H1 (cell line): Measurements from ENCODE around the gene GP1BB. TPM values are rescaled to one million over a fixed set of nuclear protein-coding genes. Genes with fewer than 3 reads are reported as not detected.

Source experiments
- CBX5 ChIP-seq: fragments of 300-800, 300-1000 bp; sonication (generic); IDR thresholded peaks from 2 replicates; pipeline ENCODE4 v1.7.1; 2016; ENCODE audit warnings: antibody characterized with exemption, low read length, low read depth
- EGR1 ChIP-seq: IDR thresholded peaks from 2 replicates; pipeline ENCODE4 v1.6.1; 2011; ENCODE audit warnings: low read depth, low read length, borderline replicate concordance
- GABPA ChIP-seq: IDR thresholded peaks from 2 replicates; pipeline ENCODE4 v1.6.1; 2011; ENCODE audit warnings: mild to moderate bottlenecking, low read length, moderate library complexity, borderline replicate concordance; ENCODE audit not compliant: insufficient read depth
- HDAC2 ChIP-seq, 2 experiments: fragments of 300-600 bp in 1 of 2; sonication (generic) in 1 of 2; IDR thresholded peaks; 2 replicates each; pipeline ENCODE4 v1.6.1; 2011 to 2012; ENCODE audit warnings: low read depth in 2 of 2, low read length in 2 of 2, mild to moderate bottlenecking in 2 of 2, moderate library complexity in 2 of 2, borderline replicate concordance in 1 of 2, inconsistent platforms in 1 of 2
- JUN ChIP-seq: IDR thresholded peaks from 2 replicates; pipeline ENCODE4 v1.6.1; 2011; ENCODE audit warnings: low read depth, mild to moderate bottlenecking, improper control_type of control experiment, low read length
- JUND ChIP-seq: IDR thresholded peaks from 2 replicates; pipeline ENCODE4 v1.6.1; 2011; ENCODE audit warnings: mild to moderate bottlenecking, improper control_type of control experiment, low read length
- KDM4A ChIP-seq: IDR thresholded peaks from one replicate; pipeline ENCODE4 v1.7.1; 2012; ENCODE audit warnings: low read depth, mild to moderate bottlenecking, moderate library complexity, low read length, inconsistent platforms; ENCODE audit not compliant: severe bottlenecking
- NANOG ChIP-seq: IDR thresholded peaks from 2 replicates; pipeline ENCODE4 v1.6.1; 2011; ENCODE audit warnings: low read length, low read depth, mild to moderate bottlenecking, inconsistent platforms; ENCODE audit not compliant: insufficient read depth, poor library complexity, severe bottlenecking
- NRF1 ChIP-seq: IDR thresholded peaks from 2 replicates; pipeline ENCODE4 v1.6.1; 2011; ENCODE audit warnings: mild to moderate bottlenecking, low read depth, low read length, improper control_type of control experiment
- SIN3A ChIP-seq, 2 experiments: IDR thresholded peaks in 1 of 2; conservative IDR thresholded peaks in 1 of 2; 2 replicates each; pipeline ENCODE4 v1.6.1; 2011 to 2012; ENCODE audit warnings: low read length in 2 of 2, improper control_type of control experiment in 1 of 2, low read depth in 1 of 2, mild to moderate bottlenecking in 1 of 2
- TBP ChIP-seq: IDR thresholded peaks from 2 replicates; pipeline ENCODE4 v1.6.1; 2011; ENCODE audit warnings: low read depth, low read length, improper control_type of control experiment
- TCF12 ChIP-seq: IDR thresholded peaks from 2 replicates; pipeline ENCODE4 v1.6.1; 2011; ENCODE audit warnings: low read depth, mild to moderate bottlenecking, low read length
- TEAD4 ChIP-seq: IDR thresholded peaks from 2 replicates; pipeline ENCODE4 v1.6.1; 2012; ENCODE audit warnings: low read depth, low read length, inconsistent platforms, mixed read lengths
- YY1 ChIP-seq: IDR thresholded peaks from 2 replicates; pipeline ENCODE4 v1.6.1; 2011; ENCODE audit warnings: low read depth, mild to moderate bottlenecking, low read length
- polyA plus RNA-seq, 7 experiments: library from polyadenylated mRNA; depleted of rRNA in 3 of 7; stranded (reverse) in 5 of 7; unstranded in 2 of 7; fragments of >200 nt in 5 of 7; fragments of 200-250 nt in 2 of 7; gene quantifications; 1 replicate in 5 of 7; 2 replicates in 1 of 7; 4 replicates in 1 of 7; pipeline versions ENCODE4 v1.2.1 to v1.2.3, GENCODE V29; 2011 to 2013; ENCODE audit warnings: missing spikeins in 2 of 7, mixed read lengths in 2 of 7
- total RNA-seq: library from RNA; stranded (reverse); fragmentation: NEBNext Ultra II Directional; extraction: Animal tissue kit (Norgen Biotek cat#: 25700); gene quantifications from 2 replicates; pipeline ENCODE4 v1.2.1, GENCODE V29; 2021
- TF ChIP-seq, protein P1 (sequence below): IDR thresholded peaks from 2 replicates; pipeline ENCODE4 v1.6.1; 2012; ENCODE audit warnings: inconsistent platforms
- TF ChIP-seq, protein P2 (sequence below): IDR thresholded peaks from 2 replicates; pipeline ENCODE4 v1.6.1; 2012; ENCODE audit warnings: inconsistent platforms
- TF ChIP-seq, protein P3 (sequence below), 3 experiments: IDR thresholded peaks; 1 replicate in 2 of 3; 2 replicates in 1 of 3; pipeline versions ENCODE4 v1.5.1 to v1.6.1; 2011; ENCODE audit warnings: low read length in 3 of 3, mild to moderate bottlenecking in 3 of 3, inconsistent platforms in 2 of 3, low read depth in 1 of 3, moderate library complexity in 1 of 3; ENCODE audit not compliant: insufficient read depth in 1 of 3; ENCODE audit errors: control extremely low read depth in 1 of 3
- TF ChIP-seq, protein P4 (sequence below): IDR thresholded peaks from 2 replicates; pipeline ENCODE4 v1.6.1; 2011; ENCODE audit warnings: low read depth, mild to moderate bottlenecking, low read length; ENCODE audit not compliant: insufficient read depth

The GP1BB gene
- total and polyA plus RNA-seq, 2 of the 8 experiments (the other 6 are each of a cell fraction or from before 2014, with no cell fraction given), result 0.36 TPM; not detected in 1

DNA sequence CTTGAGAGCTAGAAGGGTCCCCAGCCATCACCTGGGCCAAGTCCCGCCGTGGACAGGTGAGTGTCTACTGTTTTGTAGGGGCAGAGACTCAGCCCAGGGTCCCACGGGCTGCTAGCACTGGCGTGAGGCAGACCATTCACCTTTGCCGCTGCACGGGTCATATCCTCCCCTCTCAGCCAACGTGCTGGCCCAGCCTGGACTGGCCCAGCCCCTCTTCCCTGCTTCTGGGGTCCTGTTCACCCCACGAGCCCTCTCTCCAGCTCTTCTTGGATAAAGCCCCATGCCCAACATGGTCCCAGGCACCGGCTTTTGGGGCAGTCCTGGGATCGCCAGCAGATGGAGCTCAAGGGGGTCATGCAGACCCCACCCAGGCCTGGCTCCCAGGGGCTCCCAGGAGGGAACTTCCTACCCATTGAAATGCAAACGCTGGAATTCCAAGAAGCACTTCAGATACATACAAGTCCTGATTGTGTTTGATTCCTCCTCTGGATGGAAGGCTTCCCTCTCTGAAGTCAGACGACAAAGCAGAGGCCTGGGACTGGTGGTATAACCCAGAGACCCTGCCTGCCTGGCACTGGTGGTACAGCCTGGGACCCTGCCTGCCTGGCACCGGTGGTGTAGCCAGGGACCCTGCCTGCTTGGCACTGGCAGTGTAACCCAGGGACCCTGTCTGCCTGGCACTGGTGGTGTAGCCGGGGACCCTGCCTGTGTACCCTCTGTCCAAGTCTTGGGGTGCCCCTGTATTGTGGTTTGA is 18.0 kb upstream of the GP1BB start (continued):
- TF ChIP-seq, protein P1, sequence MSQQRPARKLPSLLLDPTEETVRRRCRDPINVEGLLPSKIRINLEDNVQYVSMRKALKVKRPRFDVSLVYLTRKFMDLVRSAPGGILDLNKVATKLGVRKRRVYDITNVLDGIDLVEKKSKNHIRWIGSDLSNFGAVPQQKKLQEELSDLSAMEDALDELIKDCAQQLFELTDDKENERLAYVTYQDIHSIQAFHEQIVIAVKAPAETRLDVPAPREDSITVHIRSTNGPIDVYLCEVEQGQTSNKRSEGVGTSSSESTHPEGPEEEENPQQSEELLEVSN, result peak; percentile 32; the same call in 1 of the 2 replicates
- peak; percentile 97 for TF ChIP-seq TEAD4
- peak in 1 of 2 experiments; percentile 57; a peak in 1 of 4 replicates for TF ChIP-seq SIN3A (conservative IDR thresholded peaks at IDR 0.05 in 1 of 2, IDR thresholded peaks at IDR 0.05 in 1 of 2; ENCODE audit: low read depth in 1 of 2, low read length in 2 of 2)
- no peak for TF ChIP-seq NRF1
- TF ChIP-seq CBX5, result no peak
- TF ChIP-seq, protein P2, sequence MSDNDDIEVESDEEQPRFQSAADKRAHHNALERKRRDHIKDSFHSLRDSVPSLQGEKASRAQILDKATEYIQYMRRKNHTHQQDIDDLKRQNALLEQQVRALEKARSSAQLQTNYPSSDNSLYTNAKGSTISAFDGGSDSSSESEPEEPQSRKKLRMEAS, result peak; percentile 56; the same call in 1 of the 2 replicates
- peak; percentile 47; the same call in 1 of the 2 replicates for TF ChIP-seq EGR1
- peak; percentile 77 for TF ChIP-seq YY1
- peak; percentile 87 to 95; a peak in 3 of 4 replicates for TF ChIP-seq HDAC2 (IDR thresholded peaks at IDR 0.05; ENCODE audit: borderline replicate concordance in 1 of 2, low read depth in 2 of 2, low read length in 2 of 2)
- peak; percentile 90; the same call in 1 of the 2 replicates for TF ChIP-seq TCF12
- peak; percentile 83 for TF ChIP-seq JUND
- TF ChIP-seq GABPA, result no peak
- TF ChIP-seq, protein P3, sequence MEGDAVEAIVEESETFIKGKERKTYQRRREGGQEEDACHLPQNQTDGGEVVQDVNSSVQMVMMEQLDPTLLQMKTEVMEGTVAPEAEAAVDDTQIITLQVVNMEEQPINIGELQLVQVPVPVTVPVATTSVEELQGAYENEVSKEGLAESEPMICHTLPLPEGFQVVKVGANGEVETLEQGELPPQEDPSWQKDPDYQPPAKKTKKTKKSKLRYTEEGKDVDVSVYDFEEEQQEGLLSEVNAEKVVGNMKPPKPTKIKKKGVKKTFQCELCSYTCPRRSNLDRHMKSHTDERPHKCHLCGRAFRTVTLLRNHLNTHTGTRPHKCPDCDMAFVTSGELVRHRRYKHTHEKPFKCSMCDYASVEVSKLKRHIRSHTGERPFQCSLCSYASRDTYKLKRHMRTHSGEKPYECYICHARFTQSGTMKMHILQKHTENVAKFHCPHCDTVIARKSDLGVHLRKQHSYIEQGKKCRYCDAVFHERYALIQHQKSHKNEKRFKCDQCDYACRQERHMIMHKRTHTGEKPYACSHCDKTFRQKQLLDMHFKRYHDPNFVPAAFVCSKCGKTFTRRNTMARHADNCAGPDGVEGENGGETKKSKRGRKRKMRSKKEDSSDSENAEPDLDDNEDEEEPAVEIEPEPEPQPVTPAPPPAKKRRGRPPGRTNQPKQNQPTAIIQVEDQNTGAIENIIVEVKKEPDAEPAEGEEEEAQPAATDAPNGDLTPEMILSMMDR (IDR thresholded peaks at IDR 0.05; ENCODE audit: control extremely low read depth in 1 of 3, insufficient read depth in 1 of 3, low read depth in 1 of 3, low read length in 3 of 3), result peak; percentile 71 to 83 (median 72)
- peak; percentile 79 for TF ChIP-seq NANOG
- TF ChIP-seq KDM4A, result no peak
- 0 out of 2 replicates have a peak, but pooled peaks have one; percentile 10 for TF ChIP-seq TBP
- TF ChIP-seq JUN, result no peak
- TF ChIP-seq, protein P4, sequence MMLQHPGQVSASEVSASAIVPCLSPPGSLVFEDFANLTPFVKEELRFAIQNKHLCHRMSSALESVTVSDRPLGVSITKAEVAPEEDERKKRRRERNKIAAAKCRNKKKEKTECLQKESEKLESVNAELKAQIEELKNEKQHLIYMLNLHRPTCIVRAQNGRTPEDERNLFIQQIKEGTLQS, result no peak
